CD4-positive, alpha-beta T cell treated with Interferon alpha-2 for 1 hour (primary cell): ENCODE data around the gene SENP6.
"Not testable (repeated sequence)": the region's sequence is repeated elsewhere in the genome, so short reads cannot be mapped to it uniquely, and the experiment has no call there.

Experiments used
- DNase-seq, 2 donors: peaks; one replicate each; pipeline ENCODE4 v3.0.0-alpha.2; 2020 to 2022

Gene SENP6

DNA sequence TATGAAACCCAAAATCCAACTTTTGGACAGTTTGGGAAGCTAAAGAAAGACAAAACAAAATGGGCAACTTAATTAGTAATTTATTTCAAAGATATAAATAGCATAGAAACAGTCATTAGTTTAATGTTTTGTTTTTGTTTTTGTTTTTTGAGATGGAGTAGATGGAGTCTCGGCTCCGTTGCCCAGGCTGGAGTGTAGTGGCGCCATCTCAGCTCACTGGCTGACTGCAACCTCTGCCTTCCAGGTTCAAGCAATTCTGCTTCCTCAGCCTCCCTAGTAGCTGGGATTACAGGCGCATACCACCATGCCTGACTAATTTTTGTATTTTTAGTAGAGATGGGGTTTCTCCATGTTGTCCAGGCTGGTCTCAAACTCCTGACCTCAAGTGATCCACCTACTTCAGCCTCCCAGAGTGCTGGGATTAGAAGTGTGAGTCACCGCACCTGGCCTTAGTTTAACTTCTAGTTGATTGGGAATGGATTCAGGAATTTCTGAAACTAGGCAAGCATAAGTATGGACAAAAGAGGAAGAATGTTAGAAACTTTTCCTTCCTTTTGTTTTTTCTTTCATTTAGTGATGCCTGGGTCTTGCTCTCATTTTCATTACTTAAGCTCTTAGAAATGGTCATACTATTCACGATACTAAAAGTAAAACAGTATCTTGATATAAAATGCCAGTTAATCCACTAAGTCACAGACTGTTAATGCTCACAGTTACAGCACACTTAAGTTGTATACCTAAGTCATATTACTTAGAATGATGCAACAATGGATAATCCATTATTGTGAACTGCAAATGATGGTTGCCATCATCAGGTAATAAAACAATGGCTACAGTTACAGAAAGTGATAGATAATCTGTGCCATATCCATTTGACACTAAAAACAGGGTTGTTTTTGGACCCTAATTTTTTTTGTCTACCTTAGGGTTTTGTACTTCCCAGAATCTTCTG, 8.2 kb downstream of the SENP6 start:
- DNase-seq = no peak

DNA sequence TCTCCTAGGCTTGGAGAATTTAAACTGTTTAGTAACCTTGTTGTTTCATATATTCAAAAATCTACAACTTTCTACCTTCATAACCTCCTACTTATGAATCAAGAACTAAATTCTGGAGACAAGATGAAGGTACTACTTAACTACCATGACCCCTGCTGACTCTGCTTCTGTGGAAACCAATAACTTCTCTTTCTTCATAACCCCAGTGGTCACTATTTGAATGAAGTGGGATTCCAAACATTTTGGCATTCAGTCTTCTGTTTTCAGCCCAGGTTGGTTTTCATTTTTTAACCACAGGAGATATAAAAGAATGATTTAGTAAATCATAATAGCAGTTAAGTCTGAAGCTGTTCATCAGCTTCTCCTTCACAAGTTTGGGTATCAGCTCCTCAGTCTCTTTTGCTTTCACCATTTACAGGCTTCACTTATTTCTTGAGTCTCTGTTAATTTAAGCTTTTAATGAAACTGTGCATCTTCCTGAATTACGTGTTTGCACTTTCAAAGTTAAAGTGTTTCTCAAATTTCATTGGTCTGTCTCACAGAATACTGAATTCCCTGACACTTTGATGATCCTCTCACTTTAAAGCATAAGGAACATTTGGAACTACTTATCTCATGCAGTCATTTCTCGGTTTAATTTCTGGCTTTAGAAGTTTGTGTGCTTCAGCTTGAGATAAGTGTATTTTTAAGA, 9.5 kb downstream of the SENP6 start:
- no peak for DNase-seq

DNA sequence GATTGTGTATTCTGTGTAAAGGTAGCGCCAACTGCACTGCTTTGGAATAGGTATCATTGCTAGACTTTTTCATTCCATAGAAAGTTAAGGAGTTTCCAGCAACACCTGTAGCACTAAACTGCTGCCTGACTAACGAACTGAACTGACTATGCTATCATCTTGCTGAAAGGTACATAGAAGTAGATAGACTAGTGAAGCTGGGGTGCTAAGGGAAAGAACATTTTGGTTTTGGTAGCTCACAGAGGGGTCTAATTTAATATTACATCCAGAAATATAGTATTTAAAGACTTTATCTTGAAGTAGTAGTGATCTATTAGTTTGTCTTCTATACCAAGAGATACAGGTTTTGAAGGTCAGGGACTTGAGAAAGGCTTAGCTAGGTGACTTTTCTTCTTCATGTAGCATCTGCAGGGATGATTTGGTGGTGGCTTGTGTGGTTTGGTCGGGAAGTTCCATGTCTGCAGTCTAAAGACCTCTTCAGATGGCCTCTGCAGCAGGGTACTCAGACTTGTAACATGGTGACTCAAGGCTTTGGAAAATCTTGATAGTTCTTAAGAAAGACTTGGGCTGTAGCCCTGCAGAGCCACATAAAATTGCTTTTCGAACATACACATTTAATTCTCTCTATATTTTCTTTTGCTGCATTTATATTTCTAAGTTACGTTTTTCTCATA, 10.2 kb downstream of the SENP6 start:
- no peak for DNase-seq

DNA sequence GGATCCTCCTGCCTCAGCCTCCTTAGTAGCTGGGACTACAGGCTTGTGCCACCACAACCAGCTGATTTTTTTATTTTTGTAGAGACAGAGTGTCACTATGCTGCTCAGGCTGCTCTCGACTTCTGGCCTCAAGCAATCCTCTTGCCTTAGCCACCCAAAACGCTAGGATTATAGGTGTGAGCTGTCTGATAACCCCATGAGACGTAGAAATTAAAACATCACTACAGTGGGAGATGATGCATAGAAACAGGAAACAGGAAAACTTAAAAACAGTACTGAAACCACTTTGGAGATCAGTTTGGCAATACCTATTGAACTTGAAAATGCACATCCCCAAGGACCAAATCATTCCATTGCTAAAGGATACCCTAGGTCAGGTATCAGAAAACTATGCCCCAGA, 10.8 kb downstream of the SENP6 start:
- DNase-seq = no peak

DNA sequence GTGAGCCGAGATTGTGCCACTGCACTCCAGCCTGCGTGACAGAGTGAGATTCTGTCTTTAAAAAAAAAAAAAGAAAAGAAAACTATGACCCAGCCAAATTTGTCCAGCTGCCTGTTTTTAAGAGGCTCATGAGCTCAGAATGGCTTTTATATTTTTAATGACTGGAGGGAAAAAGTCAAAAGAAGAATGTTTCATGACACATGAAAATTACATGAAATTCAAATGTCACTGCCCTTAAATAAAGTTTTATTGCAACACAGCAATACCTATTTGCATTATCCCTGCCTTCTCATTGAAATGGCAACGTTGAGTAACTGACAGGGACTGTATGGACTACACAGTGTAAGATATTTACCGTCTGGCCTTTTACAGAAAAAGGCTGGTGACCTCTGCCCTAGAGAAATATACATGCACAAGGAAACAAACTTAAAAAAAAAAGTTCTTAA, 11.4 kb downstream of the SENP6 start:
- no peak for DNase-seq

DNA sequence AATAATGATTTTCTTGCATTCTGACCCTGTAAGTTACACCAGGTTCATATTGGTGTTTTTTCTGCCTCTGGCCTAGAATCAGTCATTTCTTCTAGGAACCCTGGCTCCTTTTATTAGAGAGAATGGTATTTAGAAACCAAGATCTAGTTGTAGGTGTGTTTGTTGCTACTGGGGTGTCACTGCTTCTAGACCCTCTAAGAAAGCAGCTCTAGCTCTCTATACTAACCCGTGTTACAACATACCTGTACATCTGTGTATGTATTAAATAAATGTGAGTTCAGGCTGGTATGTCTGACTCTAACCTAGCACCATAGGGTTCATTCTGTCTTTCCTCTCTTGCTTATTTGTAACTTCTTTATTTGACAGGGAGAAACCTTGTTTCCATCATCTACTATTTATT, 16.8 kb downstream of the SENP6 start:
- no peak for DNase-seq

DNA sequence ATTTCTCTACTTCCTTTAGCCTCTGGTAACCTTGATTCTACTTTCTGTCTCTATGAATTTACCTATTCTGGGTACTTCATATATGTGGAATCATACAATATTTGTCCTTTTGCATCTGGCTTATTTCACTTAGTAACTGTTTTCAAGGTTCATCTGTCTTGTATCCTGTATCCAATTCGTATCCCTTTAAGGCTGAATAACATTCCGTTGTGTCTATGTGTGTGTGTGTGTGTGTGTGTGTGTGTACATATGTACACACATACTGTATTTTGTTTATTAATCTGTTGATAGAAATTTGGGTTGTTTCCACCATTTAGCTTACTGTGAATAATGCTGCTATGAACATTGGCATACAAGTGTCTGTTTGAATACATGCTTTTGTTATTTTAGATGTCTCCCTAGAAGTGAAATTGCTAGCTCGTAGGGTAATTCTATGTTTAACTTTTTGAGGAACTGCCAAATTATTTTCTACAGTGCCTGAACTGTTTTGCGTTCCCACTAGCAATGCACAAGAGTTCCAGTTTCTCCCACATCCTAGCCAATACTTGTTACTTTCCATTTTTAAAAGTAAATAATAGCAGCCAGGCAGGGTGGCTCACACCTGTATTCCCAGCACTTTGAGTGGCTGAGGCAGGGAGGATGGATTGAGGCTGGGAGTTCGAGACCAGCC, 17.7 kb downstream of the SENP6 start:
- no peak for DNase-seq

DNA sequence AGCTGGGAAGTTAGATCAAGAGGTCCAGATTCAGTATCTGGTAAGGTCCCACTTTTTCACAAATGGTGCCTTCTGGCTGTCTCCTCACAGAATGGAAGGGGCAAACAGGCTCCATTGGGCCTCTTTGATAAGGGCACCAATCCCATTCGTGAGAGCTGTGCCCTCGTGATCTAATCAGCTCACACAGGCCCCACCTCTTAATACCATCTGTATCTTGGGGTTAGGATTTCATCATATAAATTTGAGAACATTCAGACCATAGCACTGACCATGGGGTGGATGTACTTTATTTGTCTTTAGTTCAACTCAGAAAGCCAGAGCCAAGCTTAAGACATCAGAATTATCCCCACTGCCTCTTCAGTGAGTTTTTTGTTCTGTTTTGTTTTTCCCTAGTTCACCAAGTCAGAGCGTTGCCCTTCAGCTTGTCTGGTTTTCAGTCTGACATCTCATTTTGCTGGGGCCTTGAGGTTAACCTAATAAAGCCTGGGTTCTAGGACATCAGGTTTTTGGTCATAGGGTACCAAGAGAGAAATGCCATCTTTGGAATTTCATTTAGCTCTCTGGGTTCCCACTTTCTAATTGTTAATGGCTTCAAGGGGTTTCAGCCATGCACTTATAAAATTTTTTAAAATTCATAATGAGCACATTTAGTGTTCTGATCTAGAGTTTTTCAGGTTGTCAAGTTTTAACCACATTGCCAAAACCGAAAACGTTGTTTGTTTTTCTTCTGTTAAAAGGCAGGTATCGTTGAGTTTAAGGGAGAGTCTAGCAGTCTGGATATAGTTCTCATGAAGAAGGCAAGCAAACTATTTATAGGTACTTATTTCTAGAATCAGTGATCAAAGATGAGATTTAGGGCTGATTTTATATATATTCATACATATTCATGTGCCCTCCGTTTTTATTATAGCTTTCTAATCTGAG, 19.0 kb downstream of the SENP6 start:
- no peak for DNase-seq

DNA sequence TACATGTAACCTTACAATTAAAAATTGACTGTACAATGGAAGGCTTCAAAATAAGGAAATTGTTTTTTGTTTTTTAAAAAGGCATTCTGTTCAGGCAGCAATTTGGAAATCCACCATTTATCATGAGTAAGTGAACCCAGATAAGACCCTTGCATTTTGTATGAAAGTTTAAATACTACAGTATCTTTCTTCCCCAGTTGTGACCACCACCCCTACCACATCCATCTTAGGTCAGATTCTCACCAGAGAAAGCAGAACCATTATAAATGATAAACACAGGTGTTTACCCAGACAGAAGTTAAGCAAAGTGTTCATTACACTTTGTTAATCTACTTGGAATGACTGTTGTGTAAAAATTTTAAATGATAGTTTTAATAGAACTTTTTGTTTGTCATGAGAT, 20.2 kb downstream of the SENP6 start:
- no peak for DNase-seq

DNA sequence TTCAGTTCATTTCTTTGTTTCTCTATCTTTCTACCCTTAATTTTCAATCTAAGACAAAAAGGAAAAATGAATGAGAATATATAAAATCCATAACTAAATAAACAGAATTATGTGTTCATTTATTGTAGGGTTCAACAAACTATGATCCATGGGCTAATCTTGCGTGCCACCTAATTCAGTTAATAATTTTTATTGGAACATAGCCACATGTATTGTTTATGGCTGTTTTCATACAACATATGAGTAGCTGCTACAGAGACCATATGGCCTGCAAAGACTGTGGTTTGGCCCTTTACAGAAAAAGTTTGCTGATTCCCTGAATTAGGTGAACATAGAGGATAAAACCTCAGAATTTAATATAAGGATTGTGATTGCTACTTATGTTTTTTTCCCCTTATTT, 21.8 kb downstream of the SENP6 start:
- no peak for DNase-seq

DNA sequence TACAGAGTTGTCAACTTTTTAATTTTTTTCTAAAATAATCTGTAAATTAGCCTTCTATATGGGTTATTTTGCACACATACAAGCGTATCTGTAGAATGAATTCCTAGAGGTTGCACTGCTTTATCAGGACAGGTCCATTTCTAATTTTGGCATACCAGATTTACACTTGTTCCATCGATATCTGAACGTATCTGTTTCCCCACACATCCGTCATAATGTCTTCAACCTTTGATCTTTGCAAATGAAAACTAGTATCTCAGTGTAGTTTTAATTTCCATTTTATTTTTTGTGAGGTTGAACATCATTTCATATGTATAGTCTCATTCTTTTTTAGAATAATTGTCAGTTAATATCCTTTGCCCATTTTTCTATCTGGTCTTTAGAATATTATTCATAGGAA, 22.7 kb downstream of the SENP6 start:
- no peak for DNase-seq

DNA sequence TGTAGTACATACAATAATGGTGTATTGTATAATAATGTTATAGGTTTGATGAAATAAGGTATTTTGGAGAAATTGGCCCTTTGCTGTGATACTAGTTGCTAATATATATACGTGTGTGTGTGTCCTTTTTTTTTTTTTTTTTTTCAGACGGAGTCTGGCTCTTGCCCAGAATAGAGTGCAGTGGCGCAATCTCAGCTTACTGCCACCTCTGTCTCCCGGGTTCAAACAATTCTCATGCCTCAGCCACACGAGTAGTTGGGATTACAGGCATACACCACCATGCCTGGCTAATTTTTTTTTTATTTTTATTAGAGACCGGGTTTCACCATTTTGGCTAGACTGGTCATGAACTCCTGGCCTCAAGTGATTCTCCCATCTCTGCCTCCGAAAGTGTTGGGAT, 23.3 kb downstream of the SENP6 start:
- DNase-seq = no peak

DNA sequence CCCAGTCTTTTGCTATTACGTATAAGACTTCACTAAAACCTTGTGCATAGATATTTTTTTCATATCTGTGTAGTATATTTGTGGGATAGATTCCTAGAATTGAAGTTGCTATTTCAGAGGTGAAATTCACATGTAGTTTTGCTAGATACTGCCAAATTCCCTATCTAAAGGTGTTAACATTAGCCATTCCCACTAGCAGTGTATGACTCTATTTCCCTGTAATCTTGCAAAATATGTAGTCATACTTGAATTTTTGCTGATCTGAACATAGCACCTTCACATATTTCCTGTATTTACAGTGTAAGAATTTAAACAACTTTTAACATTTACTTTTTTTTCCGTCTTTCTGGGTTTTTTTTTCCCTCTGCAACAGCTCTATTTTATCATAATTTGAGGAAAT, 24.9 kb downstream of the SENP6 start:
- no peak for DNase-seq

DNA sequence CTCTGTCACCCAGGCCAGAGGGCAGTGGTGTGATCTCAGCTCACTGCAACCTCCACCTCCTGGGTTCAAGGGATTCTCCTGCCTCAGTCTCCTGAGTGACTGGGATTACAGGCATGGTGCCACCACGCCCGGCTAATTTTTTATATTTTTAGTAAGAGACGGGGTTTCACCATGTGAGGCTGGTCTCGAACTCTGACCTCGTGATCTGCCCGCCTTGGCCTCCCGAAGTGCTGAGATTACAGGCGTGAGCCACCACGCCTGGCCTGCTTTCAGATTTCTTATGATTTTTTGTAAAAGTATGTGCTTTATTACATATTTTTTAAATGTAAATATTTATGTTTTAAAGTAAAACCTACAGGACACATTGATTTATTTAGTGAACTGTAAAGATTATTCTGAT, 26.0 kb downstream of the SENP6 start:
- not testable (repeated sequence) for DNase-seq

DNA sequence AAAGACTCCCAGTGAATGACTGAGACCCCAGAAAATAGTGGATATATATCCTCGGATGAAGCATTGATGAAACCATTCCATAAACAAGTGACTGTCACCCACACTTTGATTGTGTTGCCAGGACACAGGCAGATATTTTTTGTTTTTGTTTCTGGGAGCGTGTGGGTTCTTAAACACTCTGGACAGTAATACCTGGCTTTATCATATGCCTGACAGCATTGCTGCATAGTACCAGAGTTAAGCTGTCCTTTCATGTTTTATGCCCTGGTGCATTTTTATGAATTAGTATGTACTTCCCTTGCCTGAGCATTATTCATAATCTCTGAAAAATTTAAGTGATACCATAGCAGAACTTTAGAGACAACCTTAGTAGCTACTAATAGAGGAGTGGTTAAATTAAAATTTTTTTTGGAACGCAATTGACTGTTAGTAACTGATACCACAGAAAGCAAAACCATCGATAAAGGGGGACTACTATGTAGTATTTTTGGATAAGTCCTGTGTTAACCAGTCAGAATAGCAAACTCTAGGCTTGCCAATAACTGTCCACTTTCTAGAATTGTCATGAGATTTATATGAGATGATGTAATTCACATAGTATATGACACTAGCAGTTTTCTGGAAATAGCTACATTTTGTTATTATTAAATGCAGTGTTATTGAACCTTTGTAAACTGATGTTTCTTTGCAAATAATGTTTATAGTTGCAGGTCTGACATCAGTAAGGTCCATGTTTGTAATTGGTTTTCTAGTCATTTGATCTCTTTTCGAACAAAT, 30.4 kb downstream of the SENP6 start:
- no peak for DNase-seq

DNA sequence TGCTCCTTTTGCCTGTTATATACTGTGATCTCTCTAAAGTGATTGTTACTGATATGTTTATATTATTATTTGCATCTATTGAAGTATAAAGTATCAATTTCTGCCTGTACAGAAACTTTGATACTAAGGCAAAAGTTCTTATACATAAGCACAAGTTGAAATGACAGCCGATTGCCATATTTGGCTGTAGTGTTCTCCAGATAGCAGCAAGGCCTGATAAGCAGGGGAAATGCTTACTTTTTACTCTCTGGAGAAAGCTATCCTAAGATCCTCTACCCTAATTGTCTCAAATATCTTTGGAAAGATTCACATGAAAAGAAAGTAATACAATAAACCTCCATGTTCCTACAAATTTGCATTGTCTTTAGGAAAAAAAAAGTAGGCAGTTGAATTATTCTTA, 31.4 kb downstream of the SENP6 start:
- DNase-seq = no peak

DNA sequence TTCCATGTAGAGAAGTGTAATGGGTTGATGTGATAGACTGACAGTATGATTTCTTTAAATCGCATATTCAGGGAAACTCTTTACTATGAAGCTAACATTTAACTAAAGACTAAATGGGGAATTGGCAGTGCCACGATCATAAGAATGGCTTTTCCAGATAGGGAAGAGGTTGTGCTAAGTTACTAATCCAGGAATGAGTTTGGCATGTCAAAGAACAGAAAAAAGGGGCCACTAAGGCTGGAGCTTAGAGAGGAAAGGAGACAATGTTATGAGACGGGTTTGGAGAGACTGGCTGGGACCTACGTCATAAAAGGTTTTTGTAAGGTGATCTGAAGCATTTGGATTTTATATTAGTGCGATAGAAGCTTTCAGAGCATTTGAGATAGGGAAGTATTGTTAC, 40.6 kb downstream of the SENP6 start:
- DNase-seq = no peak

DNA sequence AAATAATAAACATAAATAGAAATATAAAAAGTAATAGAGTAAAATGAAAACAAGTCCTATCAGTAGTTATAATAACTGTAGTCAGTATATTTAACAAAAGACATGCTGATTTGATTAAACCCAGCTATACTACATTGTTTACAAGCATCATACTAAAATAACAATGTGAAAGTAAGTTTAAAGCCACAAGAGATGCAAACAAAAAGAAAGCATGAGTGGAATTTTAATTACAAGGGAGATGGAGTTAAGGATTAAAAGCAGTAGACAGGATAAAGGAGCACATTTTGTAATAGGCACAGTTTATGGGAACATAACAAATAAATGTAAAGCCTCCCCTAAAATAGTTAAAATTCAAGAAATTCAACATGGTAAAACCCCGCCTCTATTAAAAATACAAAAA, 41.5 kb downstream of the SENP6 start:
- no peak for DNase-seq

DNA sequence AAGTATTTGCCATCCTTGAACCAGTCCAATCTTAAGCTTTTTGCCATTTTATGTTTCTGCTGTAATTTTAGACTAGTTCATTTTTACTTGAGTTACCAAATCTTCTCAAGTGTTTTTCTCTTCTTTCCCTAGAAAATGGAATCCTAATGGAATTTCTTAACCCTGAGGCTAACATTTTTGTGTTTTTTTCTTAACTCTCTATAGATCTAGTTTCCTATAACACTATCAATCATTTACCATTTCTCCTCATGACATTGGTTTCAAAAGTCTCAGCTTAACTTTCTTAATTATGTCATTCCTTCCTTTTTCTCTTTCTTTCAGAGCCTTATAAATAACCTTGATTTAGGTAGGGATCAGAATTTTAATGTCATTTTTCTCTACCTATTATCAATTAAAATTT, 54.8 kb downstream of the SENP6 start:
- no peak for DNase-seq

DNA sequence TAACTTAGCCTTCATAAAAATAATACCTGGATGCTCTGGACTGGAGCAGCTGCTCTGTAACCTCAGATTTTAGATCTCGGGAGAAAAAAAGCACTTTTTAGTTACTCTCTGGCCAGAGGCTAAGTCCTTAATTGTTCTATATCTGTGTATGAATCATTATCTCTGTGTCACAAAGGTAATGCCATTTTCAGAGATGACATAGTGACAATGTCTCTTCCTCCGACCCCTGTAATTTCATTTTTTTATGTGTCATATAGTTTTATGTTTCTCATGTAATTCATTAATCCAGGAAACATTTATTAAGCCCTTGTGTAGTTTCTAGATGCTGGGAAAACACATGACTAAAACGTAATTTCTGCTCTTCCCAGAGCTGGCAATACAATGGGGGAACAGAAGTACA, 55.6 kb downstream of the SENP6 start:
- no peak for DNase-seq

DNA sequence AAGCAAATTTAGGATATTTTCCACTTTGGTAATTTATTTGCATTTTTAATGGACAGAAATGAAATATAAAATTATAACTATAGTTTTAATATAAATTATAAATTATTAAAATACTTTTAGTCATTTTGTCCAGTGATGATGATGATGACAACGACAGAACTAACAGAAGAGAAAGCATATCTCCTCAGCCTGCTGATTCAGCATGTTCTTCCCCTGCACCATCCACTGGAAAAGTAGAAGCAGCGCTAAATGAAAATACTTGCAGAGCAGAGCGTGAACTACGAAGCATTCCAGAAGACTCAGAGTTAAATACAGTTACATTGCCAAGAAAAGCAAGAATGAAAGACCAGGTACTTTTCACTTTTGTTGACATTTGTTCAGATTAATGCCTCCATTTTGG, 64.9 kb downstream of the SENP6 start:
- no peak for DNase-seq
